H7 (cell line): ENCODE measurements around the gene GLB1L. TPM values are rescaled to one million over a fixed set of nuclear protein-coding genes. Genes with fewer than 3 reads are reported as not detected.
"Not testable (repeated sequence)": the region's sequence is repeated elsewhere in the genome, so short reads cannot be mapped to it uniquely, and the experiment has no call there.

Source experiments
- DNase-seq: peaks from one replicate; pipeline ENCODE4 v3.0.0; 2012
- H3K27me3 ChIP-seq: 2 replicates; pipeline ENCODE4 v1.6.0; 2011; ENCODE audit warnings: mild to moderate bottlenecking, low read length; ENCODE audit not compliant: control insufficient read depth, insufficient read depth
- H3K36me3 ChIP-seq: replicated peaks from 2 replicates; pipeline ENCODE4 v1.5.1; 2011; ENCODE audit warnings: low read length; ENCODE audit not compliant: control insufficient read depth, insufficient read depth
- H3K4me3 ChIP-seq: 2 replicates; pipeline ENCODE4 v1.5.1; 2011; ENCODE audit warnings: low read depth, mild to moderate bottlenecking, control low read depth, low read length, moderate library complexity; ENCODE audit not compliant: insufficient read depth
- total RNA-seq: library from RNA; depleted of rRNA; stranded (reverse); fragments of >200 nt; shearing (Covaris generic); gene quantifications from 2 replicates; pipeline ENCODE4 v1.2.3, GENCODE V29; 2014; rRNA removed

GLB1L gene
- total RNA-seq, 1 experiment from 2014 or later = 6.6 TPM

DNA sequence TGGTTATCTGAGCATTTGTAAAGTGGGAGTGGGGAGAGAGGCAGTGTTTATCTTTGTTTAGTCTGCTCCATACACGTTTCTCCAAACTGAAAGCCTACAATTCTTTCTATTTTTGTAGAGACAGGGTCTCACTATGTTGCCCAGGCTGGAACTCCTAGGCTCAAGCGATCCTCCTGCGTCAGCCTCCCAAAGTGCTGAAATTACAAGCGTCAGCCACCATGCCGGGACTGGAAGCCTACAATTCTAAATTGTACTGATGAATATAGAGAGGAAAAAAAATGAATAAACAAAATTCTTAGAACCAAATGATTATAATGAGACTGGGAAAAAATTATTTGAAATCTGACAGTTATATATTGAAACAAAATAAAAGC lies 40.1 kb downstream of the GLB1L start:
- no peak overlapping the region for H3K4me3 ChIP-seq
- no peaks in the 10 kb centered on the region for H3K27me3 ChIP-seq
- peaks cover 6% of the 10 kb centered on the region for H3K36me3 ChIP-seq
- no peak for DNase-seq

DNA sequence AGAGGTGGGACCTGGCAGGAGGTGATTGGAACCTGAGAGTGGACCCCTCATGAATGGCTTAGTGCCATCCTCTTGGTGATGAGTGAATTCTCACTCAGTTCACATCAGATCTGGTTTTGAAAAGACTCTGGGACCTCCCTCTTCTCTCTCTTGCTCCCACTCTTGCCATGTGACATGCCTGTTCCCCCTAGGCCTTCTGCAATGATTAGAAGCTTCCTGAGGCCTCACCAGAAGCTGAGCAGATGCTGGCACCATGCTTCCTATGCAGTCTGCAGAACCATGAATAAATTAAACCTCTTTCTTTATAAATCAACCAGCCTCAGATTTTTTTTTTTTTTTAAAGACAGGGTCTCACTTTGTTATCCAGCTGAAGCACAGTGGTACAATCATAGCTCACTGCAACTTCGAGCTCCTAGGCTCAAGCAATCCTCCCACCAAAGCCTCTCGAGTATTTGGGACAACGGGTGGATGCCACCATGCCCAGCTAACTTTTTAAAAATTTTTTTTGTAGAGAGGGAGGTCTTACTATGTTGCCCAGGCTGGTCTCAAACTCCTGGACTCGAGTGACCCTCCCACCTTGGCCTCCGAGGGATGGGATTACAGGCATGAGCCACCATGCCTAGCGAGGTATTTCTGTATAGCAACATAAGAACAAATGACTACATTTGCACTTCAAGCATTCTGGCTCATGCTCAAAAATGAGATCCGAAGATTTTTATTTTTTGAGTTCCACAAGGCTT lies 40.6 kb downstream of the GLB1L start:
- Histone ChIP-seq H3K36me3 (peaks cover 4% of the 10 kb centered on the region), H3K27me3 (no peaks in the 10 kb centered on the region), H3K4me3 (no peak overlapping the region)
- DNase-seq = no peak

DNA sequence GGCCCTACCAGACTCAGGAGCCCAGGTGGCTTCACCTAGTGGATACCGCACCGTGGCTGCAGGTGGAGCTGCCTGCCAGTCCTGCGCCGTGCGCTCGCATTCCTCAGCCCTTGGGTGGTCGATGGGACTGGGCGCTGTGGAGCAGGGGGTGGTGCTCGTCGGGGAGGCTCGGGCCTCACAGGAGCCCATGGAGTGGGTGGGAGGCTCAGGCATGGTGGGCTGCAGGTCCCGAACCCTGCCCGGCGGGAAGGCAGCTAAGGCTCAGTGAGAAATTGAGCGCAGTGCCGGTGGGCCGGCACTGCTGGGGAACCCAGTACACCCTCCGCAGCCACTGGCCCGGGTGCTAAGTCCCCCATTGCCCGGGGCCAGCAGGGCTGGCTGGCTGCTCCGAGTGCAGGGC lies 43.9 kb downstream of the GLB1L start:
- not testable (repeated sequence) for H3K27me3 ChIP-seq, H3K4me3 ChIP-seq, DNase-seq, H3K36me3 ChIP-seq

DNA sequence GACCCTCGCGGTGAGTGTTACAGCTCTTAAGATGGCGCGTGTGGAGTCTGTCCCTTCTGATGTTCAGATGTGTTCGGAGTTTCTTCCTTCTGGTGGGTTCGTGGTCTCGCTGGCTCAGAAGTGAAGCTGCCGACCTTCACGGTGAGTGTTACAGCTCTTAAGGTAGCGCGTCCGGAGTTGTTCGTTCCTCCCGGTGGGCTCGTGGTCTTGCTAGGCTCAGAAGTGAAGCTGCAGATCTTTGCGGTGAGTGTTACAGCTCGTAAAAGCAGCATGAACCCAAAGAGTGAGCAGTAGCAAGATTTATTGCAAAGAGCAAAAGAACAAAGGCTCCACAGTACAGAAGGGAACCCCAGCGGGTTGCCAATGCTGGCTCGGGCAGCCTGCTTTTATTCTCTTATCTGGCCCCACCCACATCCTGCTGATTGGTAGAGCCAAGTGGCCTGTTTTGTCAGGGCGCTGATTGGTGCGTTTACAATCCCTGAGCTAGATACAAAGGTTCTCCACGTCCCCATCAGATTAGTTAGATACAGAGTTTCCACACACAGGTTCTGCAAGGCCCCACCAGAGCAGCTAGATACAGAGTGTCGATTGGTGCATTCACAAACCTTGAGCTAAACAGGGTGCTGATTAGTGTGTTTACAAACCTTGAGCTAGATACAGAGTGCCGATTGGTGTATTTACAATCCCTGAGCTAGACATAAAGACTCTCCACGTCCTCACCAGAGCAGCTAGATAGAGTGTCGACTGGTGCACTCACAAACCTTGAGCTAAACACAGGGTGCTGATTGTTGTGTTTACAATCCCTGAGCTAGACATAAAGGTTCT lies 44.5 kb downstream of the GLB1L start:
- not testable (repeated sequence) for DNase-seq, H3K4me3 ChIP-seq, H3K27me3 ChIP-seq, H3K36me3 ChIP-seq

DNA sequence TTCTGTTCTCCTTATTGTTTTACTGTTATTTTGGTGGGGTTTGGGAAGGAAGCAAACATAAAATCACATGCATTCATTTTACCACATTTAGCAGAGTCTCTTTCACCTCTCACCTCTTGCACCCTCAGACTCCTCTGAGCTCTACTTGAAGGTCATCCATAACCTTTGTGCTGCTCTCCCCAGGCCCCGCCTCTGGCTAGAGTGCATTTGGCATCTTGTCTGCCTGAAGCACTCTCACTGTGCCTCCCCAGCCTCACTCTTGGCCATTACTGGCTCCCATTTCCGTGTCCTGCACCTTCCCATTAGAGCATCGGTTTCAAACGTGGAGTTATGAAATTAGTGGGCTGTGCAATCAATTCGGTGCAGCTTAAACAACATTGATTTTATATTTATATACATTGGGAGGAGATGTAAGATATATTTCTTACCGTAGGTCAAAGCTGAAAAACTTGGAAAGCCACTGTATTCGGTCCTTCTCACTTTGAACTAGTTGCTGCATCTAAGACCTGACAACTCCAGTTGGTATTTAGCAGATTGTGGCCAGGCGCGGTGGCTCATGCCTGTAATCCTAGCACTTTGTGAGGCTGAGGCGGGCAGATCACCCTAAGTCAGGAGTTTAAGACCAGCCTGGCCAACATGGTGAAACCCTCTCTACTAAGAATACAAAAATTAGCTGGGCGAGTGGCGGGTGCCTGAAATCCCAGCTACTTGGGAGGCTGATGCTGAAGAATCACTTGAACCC lies 45.6 kb downstream of the GLB1L start:
- DNase-seq = peak; percentile 23
- Histone ChIP-seq H3K4me3 (no peak overlapping the region), H3K27me3 (no peaks in the 10 kb centered on the region), H3K36me3 (no peaks in the 10 kb centered on the region)

DNA sequence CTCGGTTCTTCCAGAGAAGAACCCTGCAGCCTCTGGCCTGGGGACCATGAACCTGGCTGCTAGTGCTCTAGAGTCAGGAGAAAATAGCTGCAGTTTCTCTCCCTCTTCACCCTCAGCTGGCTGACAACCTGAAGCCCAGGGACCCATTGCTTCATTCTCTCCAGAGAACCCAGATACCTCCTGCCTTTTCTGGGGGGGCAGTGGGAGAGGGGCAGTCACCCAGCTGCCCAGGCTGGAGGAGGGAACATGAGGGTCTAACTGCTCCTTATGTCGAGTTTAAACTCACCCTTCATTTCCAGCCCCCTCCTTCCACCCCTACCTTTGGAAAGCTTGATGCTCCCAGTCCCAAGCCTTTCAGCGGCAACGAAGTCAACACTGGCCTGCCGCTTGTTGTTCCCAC lies 46.3 kb downstream of the GLB1L start:
- no peaks in the 10 kb centered on the region for H3K27me3 ChIP-seq
- no peak overlapping the region for H3K4me3 ChIP-seq
- no peaks in the 10 kb centered on the region for H3K36me3 ChIP-seq
- DNase-seq = peak; percentile 26

DNA sequence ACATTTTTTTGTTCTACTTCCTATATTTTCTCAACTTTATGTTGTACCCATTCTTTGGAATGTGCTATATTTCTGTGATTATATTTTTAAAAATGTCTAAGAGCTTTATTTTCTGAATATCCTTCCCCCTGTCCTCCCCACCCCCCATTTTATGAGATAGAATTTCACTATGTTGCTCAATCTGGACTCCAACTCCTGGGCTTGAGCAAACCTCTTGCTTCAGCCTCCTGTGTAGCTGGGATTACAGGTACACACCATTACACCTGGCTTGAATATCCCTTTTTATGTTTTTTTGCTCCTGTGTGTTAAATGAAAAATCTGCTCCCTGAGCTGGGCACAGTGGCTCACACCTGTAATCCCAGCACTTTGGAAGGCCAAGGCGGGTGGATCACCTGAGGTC lies 47.9 kb downstream of the GLB1L start:
- Histone ChIP-seq H3K27me3 (no peaks in the 10 kb centered on the region), H3K4me3 (no peak overlapping the region), H3K36me3 (no peaks in the 10 kb centered on the region)
- DNase-seq = no peak

DNA sequence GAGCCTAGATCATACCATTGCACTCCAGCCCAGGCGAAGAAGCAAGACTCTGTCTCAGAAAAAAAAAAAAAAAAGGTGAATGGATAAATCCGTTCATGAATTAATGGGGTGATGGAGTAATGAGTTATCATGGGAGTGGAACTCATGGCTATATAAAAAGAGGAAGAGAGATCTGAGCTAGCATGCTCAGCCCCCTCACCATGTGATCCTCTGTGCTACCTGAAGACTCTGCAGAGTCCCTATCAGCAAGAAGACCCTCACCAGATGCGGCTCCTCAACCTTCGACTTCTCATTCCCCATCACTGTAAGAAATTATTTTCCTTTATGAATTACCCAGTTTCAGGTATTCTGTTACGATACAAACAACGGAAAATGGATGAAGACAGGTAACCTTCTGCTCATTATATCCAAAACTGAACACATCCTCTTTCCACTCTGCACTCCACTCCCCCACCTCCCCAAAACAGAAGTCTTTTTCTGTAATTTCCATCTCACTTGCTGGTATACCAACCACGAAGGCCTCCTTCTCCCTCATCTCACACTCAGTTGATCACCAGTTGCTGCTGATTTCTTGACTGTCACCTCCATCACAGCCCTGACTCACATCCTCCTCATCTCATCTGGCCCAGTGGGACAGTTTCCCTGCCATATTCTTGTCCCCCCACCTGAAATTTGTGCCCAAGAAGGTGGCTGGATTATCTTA lies 58.3 kb downstream of the GLB1L start:
- DNase-seq = no peak
- Histone ChIP-seq H3K27me3 (no peaks in the 10 kb centered on the region), H3K4me3 (no peak overlapping the region), H3K36me3 (peaks cover 11% of the 10 kb centered on the region)

Other genes with a start within 250 kb of the GLB1L start
- 0.11 TPM in 1 of 2 replicates, not detected in the other for gene CFAP65, start 203.9 kb downstream of the GLB1L start, total RNA-seq
- gene IHH, start 184.5 kb downstream of the GLB1L start, total RNA-seq = 1.1 TPM in 2 replicates
- gene NHEJ1, start 84.6 kb downstream of the GLB1L start, total RNA-seq = 22.0 and 22.7 TPM in 2 replicates
- not detected in 2 replicates for gene SLC23A3, start 75.4 kb downstream of the GLB1L start, total RNA-seq
- gene CNPPD1, start 68.5 kb downstream of the GLB1L start, total RNA-seq = 27.7 and 33.2 TPM in 2 replicates
- gene RETREG2, start 67.2 kb downstream of the GLB1L start, total RNA-seq = 60.2 and 64.5 TPM in 2 replicates
- gene ZFAND2B, start 38.7 kb downstream of the GLB1L start, total RNA-seq = 25.3 and 29.9 TPM in 2 replicates
- 50.4 and 74.8 TPM in 2 replicates for gene ABCB6, start 26.5 kb downstream of the GLB1L start, total RNA-seq
- 32.5 and 38.6 TPM in 2 replicates for gene ATG9A, start 15.8 kb downstream of the GLB1L start, total RNA-seq
- 56.9 and 63.4 TPM in 2 replicates for gene ANKZF1, start 15.6 kb downstream of the GLB1L start, total RNA-seq
- 26.2 and 38.6 TPM in 2 replicates for gene STK16, start within 50 bp of the GLB1L start, total RNA-seq
- 0.28 TPM in 1 of 2 replicates, not detected in the other for gene TUBA4B, start 7.8 kb upstream of the GLB1L start, total RNA-seq
- 20.3 and 43.9 TPM in 2 replicates for gene TUBA4A, start 8.5 kb upstream of the GLB1L start, total RNA-seq
- 29.1 and 38.6 TPM in 2 replicates for gene DNAJB2, start 33.9 kb upstream of the GLB1L start, total RNA-seq
- 0.73 and 2.0 TPM in 2 replicates for gene PTPRN, start 64.0 kb upstream of the GLB1L start, total RNA-seq
- gene RESP18, start 87.3 kb upstream of the GLB1L start, total RNA-seq = not detected in 2 replicates
- 44.8 and 55.5 TPM in 2 replicates for gene DNPEP, start 142.5 kb upstream of the GLB1L start, total RNA-seq
- 14.7 and 18.8 TPM in 2 replicates for gene DES, start 172.9 kb upstream of the GLB1L start, total RNA-seq
- 25.3 and 27.4 TPM in 2 replicates for gene SPEG, start 189.4 kb upstream of the GLB1L start, total RNA-seq